HG03378 (cell line): Measurements from ENCODE around the gene CTNNA1.

ENCODE experiments used
- ATAC-seq: cut with Tn5 transposase; IDR thresholded peaks from one replicate; pipeline ENCODE4 v1.9.1; 2021; ENCODE audit warnings: mild to moderate bottlenecking, moderate library complexity; ENCODE audit not compliant: unreplicated experiment

Gene CTNNA1

GRCh38 chr5:138945421-138946240 is 192.4 kb downstream of the CTNNA1 start:
- ATAC-seq: no peak

DNA sequence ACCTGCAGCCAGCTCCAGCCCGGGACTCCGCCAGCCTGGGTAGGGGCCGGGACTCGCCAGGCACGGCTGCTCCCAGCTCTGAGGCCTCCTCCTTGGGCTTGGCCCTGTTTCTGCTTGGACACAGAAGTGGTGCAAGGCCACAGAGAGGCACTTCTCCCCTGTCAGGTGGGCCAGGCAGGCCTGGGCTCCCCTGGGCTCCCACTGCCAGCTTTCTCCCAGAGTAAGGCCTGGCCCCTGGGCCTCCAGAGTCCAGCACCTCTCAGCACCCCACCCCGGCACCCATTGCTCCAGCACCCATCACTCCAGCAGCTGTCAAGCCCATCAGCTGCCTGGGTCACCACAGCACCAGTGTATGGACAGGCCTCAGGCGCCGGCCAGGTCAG is 193.0 kb downstream of the CTNNA1 start:
- no peak for ATAC-seq

- no peak for ATAC-seq
Observed at GRCh38 chr5:138946831-138947560, 193.8 kb downstream of the CTNNA1 start.

GRCh38 chr5:138947780-138948179 is 194.6 kb downstream of the CTNNA1 start:
- no peak for ATAC-seq

- no peak for ATAC-seq
Observed at GRCh38 chr5:138948471-138949222, 195.4 kb downstream of the CTNNA1 start.

DNA sequence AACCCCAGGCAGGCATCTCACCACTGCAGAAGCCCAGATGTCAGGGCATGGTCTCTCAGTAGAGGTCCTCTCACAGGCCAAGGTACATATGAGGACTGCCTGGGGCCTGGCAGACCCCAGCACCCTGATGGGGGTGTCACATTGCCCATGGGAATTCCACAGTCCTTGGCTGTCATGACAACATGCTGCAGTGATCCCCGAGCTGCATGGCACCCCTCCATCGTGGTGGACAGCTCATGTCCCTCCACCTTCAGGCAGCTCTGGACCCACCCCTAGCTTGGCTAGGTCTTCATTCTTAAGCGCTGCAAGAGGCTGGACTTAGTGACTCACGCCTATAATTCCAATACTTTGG is 196.0 kb downstream of the CTNNA1 start:
- no peak for ATAC-seq

- ATAC-seq: no peak
Observed at GRCh38 chr5:138949988-138950387, 196.8 kb downstream of the CTNNA1 start.

- no peak for ATAC-seq
Observed at GRCh38 chr5:138950421-138951031, 197.3 kb downstream of the CTNNA1 start.

DNA sequence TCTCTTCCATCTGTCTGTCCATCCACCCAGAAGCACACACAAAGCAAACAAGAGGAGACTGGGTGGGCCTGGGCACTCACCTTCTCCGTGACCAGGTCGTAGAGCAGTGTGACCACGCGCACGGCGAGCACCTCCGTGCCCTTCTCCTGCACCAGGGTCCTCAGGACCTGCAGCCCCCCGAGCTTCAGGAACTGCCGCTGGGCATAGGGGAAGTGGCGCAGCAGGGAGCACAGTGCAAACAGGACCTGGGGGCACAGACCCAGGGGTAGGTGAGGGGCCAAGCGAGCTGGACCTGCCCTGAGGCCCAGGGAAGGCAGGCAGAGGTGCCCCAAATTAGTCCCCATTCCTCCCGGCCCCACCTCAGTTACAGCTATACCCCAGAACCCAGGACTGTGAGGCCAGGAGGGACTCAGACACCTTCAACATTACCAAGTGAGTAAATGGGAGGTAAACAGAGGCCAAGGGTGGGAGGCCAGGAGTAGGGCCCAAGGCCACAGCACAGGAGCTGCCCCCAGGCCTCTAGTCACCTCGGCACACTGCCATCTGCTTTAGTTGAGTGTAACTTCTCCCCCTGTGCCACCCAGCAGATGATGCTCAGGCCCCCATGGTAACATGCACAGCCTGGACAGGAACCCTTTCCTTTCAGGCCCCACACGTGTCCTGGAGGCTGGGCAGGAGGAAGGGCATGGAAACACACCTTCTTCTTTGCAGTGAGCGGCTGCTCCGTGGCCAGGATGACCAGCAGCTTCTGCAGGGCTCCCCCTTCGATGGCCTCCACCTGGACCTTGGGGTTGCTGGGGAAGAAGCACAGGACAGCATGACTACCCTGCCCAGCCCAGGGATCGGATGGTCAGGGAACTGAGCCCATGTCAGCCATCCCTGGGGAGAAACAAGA is 198.1 kb downstream of the CTNNA1 start:
- no peak for ATAC-seq

DNA sequence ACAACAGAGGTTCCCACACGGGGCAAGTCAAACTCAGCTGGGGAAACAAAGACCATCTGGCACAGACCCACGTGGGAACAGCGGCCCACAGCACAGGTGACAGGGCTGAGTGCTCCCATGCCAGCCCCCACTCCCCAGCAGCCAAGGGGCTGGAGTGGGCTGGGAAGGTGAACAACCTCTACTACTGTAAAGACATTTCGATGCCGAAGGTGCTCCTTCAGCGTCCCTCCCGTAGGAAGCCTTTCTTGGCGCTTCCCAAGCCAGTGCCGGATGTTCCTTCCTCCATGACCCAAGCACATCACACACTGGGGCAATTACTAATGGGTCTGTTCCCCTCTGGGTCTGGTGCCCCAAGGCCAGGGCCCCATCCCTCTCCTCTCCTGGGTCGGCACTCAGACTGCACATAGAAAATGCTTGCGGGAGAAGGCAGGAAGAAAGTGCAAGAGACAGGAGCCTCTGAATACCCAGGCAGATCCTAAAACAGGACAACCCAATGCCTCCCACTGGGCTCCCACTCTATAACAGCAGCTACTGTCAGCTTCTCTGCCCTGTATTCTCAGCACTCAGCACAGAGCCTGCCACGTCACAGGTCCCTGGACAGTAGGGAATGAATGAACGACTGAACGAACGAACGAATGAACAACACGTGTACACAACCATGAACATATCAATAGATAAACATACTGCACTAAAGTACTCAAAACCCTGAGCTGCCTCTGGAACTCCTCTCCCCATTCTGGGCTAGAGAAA is 198.9 kb downstream of the CTNNA1 start:
- no peak for ATAC-seq

DNA sequence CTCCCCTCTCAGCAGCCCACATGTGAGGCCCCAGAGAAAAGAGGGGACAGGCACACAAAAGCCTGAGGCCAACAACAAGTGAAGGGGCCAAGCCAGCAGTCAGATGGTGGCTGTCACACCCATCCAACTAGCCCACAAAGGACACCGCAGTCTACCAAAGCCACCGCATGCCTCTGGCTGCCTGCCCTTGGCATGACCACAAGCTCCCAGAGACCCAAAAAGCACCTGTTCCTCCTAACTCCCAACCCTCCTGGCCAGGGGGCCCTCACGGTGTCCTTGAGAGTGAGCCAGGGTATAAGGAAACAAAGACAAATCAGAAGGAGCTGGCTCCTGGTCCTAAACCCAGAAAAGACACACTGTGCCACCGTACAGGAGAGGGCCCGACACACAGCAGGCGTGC is 199.7 kb downstream of the CTNNA1 start:
- ATAC-seq: no peak

- ATAC-seq: no peak
Observed at GRCh38 chr5:138953387-138954256, 200.4 kb downstream of the CTNNA1 start.

- ATAC-seq: no peak
Observed at GRCh38 chr5:138954257-138955012, 201.2 kb downstream of the CTNNA1 start.

GRCh38 chr5:138955013-138955660 is 201.9 kb downstream of the CTNNA1 start:
- ATAC-seq: no peak

- no peak for ATAC-seq
Observed at GRCh38 chr5:138955671-138956295, 202.6 kb downstream of the CTNNA1 start.

DNA sequence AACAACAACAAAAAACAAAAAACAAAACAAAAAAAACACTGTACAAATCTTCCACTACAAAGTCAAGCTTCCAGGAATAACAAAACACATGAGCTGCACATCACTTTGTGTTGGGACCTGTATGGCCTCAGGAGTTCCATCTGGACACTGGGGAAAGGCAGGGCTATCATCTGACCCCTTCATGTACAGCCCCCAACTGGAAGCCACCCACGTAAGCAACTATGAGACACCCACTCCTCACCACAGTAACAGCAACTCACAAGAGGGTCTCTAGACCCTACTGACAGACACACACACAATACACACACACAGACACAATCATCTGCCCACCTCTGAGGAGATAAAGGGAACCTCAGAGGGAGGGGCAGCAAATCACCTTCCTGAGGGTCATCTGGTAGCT is 203.6 kb downstream of the CTNNA1 start:
- ATAC-seq: no peak

GRCh38 chr5:138960145-138960692 is 207.0 kb downstream of the CTNNA1 start:
- no peak for ATAC-seq
